GM15510 (cell line): Measurements from ENCODE around the gene SP9.

ENCODE experiments used
- POLR2A ChIP-seq: IDR thresholded peaks from 3 replicates; pipeline ENCODE4 v1.6.1; 2011; ENCODE audit warnings: borderline replicate concordance; ENCODE audit not compliant: insufficient read length; ENCODE audit errors: extremely low read depth

SP9 gene

DNA sequence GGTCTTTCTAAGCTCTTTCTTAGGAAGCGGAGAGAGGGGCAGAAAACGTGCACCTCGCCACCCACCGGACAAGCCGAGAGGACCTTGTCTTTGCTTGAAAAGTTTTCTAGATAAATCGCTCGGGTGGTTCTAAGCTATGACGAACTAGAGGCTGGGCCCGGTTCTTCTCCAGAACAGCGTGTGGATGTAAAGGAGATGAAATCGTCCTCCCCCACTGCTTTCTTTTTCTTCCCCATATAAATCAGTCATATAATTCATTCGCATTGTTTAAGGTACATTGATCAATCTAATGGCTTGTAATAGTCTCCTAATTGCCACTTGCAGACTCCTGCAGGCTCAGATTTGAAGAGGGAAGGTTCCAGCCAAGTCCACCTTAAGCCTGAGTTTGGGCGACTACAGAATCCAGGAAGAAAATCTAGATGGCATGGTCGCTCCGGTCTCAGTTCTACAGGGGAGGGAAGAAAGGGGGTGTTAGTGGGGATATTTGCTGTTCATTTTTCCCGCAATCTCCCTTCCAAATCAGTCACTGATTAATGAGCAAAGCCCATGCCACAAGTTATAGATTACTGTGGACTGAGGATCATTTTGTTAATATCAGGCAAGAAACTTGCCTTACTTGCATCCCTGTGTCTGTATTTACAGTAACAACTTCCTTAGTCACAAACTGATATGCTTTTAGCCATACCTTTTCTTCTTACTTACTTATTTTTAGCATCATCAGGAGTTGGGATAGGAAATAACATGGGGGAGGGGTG is 5.6 kb upstream of the SP9 start:
- TF ChIP-seq POLR2A: no peak

GRCh38 chr2:174330945-174331594 is 3.7 kb upstream of the SP9 start:
- no peak for TF ChIP-seq POLR2A

DNA sequence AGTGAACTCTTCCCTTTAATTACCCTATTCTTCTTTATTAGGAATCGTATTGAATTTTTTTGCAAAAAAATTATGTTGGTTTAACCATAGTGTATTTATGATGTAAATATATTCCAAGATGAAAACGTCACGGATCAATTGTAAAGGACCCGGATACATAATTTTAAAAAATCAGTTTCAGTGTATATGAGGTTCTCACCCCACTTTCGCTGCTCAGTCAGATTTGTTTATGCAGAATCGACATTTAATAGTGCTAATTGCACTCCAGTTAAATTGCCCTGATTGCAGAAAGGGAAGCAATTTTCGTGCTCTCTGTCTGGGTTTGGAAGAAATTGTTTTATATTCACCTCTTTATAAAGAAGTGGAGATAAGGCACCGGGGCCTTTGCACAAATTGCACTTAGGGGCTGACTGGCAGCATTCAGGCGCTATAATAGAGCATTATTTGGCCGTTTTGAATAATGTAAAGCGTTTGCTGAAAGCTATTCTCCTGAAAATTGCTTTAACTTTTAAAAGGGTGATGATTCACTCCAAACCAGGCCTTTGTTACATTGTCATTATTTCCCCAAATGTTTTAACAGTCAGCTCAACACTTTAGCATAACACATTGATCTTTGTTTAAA is 3.0 kb upstream of the SP9 start:
- TF ChIP-seq POLR2A: no peak

DNA sequence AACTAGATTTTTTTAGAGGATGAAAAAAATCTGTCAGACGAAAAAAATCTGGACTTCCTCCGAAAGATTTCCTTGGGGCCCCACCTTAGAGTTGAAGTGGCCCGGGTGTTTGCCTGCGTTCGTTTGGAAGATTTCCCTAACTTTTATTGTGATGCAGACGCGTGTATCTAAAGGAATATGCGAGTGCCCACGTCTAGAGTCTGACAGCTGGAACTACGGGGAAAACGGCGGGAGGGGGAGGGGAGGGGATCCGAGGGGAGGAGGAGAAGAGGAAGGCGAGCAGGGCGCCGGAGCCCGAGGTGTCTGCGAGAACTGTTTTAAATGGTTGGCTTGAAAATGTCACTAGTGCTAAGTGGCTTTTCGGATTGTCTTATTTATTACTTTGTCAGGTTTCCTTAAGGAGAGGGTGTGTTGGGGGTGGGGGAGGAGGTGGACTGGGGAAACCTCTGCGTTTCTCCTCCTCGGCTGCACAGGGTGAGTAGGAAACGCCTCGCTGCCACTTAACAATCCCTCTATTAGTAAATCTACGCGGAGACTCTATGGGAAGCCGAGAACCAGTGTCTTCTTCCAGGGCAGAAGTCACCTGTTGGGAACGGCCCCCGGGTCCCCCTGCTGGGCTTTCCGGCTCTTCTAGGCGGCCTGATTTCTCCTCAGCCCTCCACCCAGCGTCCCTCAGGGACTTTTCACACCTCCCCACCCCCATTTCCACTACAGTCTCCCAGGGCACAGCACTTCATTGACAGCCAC is 2.4 kb upstream of the SP9 start:
- TF ChIP-seq POLR2A: no peak

DNA sequence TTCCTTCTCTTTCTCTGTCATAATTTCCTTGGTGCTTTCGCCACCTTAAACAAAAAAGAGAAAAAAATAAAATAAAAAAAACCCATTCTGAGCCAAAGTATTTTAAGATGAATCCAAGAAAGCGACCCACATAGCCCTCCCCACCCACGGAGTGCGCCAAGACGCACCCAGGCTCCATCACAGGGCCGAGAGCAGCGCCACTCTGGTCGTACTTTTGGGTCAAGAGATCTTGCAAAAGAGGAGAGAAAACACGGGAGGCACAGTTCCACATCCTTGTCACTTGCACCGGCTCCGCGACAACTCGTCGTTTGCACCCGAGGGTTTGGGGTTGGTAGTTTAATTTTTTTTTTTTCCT is 1.8 kb upstream of the SP9 start:
- no peak for TF ChIP-seq POLR2A

- no peak for TF ChIP-seq POLR2A
These were observed 1.1 kb upstream of the SP9 start for GRCh38 chr2:174333372-174334277.

GRCh38 chr2:174334278-174334715 is 457 bp upstream of the SP9 start:
- TF ChIP-seq POLR2A: no peak

DNA sequence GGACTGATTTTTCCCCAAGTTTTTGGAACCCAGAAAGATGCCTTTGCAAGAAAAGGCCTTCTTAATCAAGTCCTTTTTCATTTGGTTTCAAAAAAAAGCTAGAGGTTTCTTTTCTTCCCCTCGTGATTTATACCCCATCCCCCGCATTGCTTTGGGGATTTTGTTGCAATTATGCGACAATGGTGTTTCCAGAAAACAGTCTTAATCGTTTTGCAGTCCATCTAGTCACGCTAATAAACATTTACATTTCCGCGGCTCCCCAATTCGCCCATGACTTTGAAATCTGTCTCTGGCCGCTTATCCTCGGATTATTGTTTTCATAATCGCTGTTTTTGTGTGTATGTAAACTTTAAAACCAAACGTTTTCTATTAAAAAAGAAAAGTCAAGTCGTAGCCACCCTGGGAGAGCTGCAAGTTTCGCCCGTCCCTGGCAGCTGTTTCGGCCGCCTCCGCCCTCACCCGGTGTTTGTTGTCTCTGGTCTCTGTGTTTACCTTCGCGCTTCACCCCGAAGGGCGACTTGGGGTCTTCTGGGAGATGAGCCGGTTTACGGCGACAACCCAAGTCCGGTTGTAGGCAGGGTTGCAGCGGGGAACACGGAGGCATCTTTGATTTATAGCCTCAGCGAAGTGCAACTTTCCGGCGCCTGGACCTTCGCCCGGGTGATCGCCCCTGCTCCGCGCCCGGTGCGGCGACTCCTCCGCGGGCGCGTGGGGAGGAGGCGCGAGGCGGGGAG is 667 bp downstream of the SP9 start:
- no peak for TF ChIP-seq POLR2A

DNA sequence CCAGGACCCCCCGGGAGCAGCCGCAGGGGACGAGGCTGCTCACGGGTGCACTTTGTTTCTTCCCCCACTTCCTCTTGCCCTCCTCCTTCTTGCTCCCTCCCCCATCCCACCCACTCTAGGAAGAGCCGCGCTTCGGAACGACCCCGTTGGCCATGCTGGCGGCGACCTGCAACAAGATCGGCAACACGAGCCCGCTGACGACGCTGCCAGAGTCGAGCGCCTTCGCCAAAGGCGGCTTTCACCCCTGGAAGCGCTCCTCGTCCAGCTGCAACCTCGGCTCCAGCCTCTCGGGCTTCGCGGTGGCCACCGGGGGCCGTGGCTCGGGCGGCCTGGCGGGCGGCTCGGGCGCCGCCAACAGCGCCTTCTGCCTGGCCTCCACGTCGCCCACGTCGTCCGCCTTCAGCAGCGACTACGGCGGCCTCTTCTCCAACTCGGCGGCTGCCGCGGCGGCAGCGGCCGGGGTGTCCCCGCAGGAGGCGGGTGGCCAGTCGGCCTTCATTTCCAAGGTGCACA is 1.3 kb downstream of the SP9 start:
- TF ChIP-seq POLR2A: no peak

DNA sequence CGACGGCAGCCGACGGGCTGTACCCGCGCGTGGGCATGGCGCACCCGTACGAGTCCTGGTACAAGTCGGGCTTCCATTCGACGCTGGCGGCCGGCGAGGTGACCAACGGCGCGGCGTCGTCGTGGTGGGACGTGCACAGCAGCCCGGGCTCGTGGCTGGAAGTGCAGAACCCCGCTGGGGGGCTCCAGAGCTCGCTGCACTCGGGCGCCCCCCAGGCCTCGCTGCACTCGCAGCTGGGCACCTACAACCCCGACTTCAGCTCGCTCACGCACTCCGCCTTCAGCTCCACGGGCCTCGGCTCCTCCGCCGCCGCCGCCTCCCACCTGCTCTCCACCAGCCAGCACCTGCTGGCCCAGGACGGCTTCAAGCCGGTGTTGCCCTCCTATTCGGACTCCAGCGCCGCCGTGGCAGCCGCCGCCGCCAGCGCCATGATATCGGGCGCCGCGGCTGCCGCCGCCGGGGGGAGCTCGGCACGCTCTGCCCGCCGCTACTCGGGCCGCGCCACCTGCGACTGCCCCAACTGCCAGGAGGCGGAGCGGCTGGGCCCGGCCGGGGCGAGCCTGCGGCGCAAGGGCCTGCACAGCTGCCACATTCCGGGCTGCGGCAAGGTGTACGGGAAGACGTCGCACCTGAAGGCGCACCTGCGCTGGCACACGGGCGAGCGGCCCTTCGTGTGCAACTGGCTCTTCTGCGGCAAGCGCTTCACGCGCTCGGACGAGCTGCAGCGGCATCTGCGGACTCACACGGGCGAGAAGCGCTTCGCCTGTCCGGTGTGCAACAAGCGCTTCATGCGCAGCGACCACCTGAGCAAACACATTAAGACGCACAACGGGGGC is 2.0 kb downstream of the SP9 start:
- TF ChIP-seq POLR2A: no peak

GRCh38 chr2:174337337-174338146 is 2.8 kb downstream of the SP9 start:
- no peak for TF ChIP-seq POLR2A

DNA sequence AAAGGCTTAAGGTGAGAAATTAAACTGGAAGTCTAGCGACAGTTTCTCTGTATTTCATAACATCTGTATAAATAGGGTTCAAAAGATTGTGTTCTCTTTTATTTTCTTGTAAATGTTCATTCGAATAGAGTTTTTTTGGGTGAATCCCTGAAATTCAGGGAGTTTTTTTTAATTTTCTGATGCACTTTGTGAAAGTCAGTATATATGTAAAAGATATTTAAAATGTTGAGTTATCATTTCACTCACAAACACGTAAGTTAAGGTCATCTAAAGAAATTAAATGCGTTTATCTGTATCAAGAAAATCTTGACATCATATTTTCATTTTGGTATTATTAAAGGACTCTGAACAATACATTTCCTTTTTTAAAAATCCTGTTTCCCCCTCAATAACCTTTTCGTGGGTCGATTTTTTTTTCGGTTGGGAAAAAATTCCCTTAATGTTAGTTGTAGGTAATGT is 3.4 kb downstream of the SP9 start:
- no peak for TF ChIP-seq POLR2A
